ENCODE data around the gene ZKSCAN8. TPM values are rescaled to one million over a fixed set of nuclear protein-coding genes. Genes with fewer than 3 reads are reported as not detected.

ZKSCAN8 gene
- total RNA-seq, 1 experiment from 2014 or later: 25.4 TPM

DNA sequence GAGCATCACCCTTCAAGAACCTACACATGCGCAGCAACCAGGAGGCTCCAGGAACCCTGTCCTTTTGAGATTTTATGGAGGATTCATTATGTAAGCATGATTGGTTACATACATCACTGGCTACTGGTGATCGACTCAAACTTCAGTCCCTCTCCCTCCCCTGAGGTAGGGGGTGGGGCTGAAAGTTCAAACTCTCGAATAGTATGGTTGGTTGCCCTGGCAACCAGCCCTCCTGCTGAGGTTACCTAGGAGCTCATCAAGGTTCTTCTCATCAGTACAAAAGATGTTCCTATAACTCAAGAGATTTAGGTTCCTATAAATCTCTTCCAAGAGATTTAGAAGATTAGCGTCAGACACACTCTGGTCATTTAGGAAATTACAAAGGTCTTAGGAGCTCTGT lies 61.5 kb downstream of the ZKSCAN8 start:
- H3K27me3 Mint-ChIP-seq (ENCODE audit: low read depth): peaks cover 91% of the 10 kb centered on the region
- TF ChIP-seq, protein P1, sequence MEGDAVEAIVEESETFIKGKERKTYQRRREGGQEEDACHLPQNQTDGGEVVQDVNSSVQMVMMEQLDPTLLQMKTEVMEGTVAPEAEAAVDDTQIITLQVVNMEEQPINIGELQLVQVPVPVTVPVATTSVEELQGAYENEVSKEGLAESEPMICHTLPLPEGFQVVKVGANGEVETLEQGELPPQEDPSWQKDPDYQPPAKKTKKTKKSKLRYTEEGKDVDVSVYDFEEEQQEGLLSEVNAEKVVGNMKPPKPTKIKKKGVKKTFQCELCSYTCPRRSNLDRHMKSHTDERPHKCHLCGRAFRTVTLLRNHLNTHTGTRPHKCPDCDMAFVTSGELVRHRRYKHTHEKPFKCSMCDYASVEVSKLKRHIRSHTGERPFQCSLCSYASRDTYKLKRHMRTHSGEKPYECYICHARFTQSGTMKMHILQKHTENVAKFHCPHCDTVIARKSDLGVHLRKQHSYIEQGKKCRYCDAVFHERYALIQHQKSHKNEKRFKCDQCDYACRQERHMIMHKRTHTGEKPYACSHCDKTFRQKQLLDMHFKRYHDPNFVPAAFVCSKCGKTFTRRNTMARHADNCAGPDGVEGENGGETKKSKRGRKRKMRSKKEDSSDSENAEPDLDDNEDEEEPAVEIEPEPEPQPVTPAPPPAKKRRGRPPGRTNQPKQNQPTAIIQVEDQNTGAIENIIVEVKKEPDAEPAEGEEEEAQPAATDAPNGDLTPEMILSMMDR (conservative IDR thresholded peaks at IDR 0.05): no peak
- no peaks in the 10 kb centered on the region for H3K9me3 ChIP-seq (ENCODE audit: control insufficient read depth, low read depth, low read length)
- no peak overlapping the region for H3K4me2 ChIP-seq (ENCODE audit: insufficient read depth, insufficient read length, low read length)
- H4K91ac ChIP-seq (ENCODE audit: insufficient read length, low read depth, low read length): no peak overlapping the region
- peaks cover 31% of the 10 kb centered on the region for H3K27me3 ChIP-seq (ENCODE audit: insufficient read depth, low read length)
- no peak overlapping the region for H4K5ac ChIP-seq (ENCODE audit: insufficient read length, low read depth, low read length)
- H2BK15ac ChIP-seq (ENCODE audit: low read depth, low read length): no peak overlapping the region
- no peak overlapping the region for H3K14ac ChIP-seq (ENCODE audit: insufficient read depth, low read length)
- H3K27ac ChIP-seq (ENCODE audit: insufficient read length, low read depth, low read length): no peak overlapping the region
- no peak overlapping the region for H3K18ac ChIP-seq (ENCODE audit: insufficient read length, low read depth, low read length)
- peaks cover 14 to 16% of the 10 kb centered on the region in 2 experiments for H3K4me1 Mint-ChIP-seq
- peaks cover 3% of the 10 kb centered on the region; the same call in 1 of the 2 replicates for H3K4me1 ChIP-seq (ENCODE audit: insufficient read depth, low read length)
- no peak overlapping the region for H4K8ac ChIP-seq (replicated peaks; ENCODE audit: insufficient read length, low read depth, low read length)
- H3K23me2 ChIP-seq (ENCODE audit: insufficient read length, low read depth, low read length, poor library complexity, severe bottlenecking): peaks cover 6% of the 10 kb centered on the region
- H2AK5ac ChIP-seq (ENCODE audit: insufficient read length, low read length): no peak overlapping the region
- H3K36me3 Mint-ChIP-seq (ENCODE audit: insufficient read depth in 1 of 3, low read depth in 3 of 3): peaks cover 0 to 1% (median 0%) of the 10 kb centered on the region in 3 experiments; a peak in 1 of 7 replicates
- H2BK120ac ChIP-seq (ENCODE audit: low read depth, low read length, poor library complexity, severe bottlenecking): no peak overlapping the region
- H3K79me2 ChIP-seq (ENCODE audit: insufficient read depth, low read length): no peaks in the 10 kb centered on the region
- peaks cover 9 to 10% of the 10 kb centered on the region in 2 experiments; a peak in 4 of 5 replicates for H3K9me3 Mint-ChIP-seq
- no CpG with 5 or more reads among the region's 4 CpGs for WGBS (ENCODE audit: extremely low coverage, insufficient read length, low lambda C conversion rate)
- no peak overlapping the region for H2AFZ ChIP-seq (ENCODE audit: low read length)
- H2BK20ac ChIP-seq (ENCODE audit: low read depth, low read length, poor library complexity, severe bottlenecking): no peak overlapping the region
- no peak overlapping the region for H3K9ac ChIP-seq (ENCODE audit: extremely low read depth, insufficient read length, low read length)
- H2BK12ac ChIP-seq (ENCODE audit: insufficient read length, low read depth, low read length): no peak overlapping the region
- no peaks in the 10 kb centered on the region for H3K79me1 ChIP-seq (ENCODE audit: insufficient read depth, low read depth, low read length, poor library complexity, severe bottlenecking)
- no peak overlapping the region for H3K23ac ChIP-seq (ENCODE audit: insufficient read length, low read depth, low read length)
- DNase-seq: peak; percentile 65
- no peak overlapping the region for H3T11ph ChIP-seq (ENCODE audit: low read length)
- peaks cover 2% of the 10 kb centered on the region for H4K20me1 ChIP-seq (ENCODE audit: control insufficient read depth, insufficient read depth, insufficient read length)
- no peak overlapping the region for H3K56ac ChIP-seq (ENCODE audit: insufficient read length, low read depth, low read length)
- no peak overlapping the region; a peak in 1 of 5 replicates for H3K4me3 Mint-ChIP-seq
- no peak overlapping the region for H3K4ac ChIP-seq (ENCODE audit: low read depth, low read length)
- H2BK5ac ChIP-seq (ENCODE audit: insufficient read length, low read length): no peak overlapping the region
- no peak overlapping the region for H3K27ac Mint-ChIP-seq
